ENCODE data around the gene KRT35. TPM values are rescaled to one million over a fixed set of nuclear protein-coding genes. Genes with fewer than 3 reads are reported as not detected.
"Not testable (repeated sequence)": the region's sequence is repeated elsewhere in the genome, so short reads cannot be mapped to it uniquely, and the experiment has no call there.

KRT35 gene
- total RNA-seq, 2 experiments from 2014 or later, result not detected

GRCh38 chr17:41433586-41433985 is 47.4 kb downstream of the KRT35 start:
- H3K36me3 Mint-ChIP-seq (ENCODE audit: low read depth), result no peaks in the 10 kb centered on the region
- no peak overlapping the region for H3K27ac Mint-ChIP-seq
- POLR2A ChIA-PET, result no interaction called here
- no peaks in the 10 kb centered on the region for H3K9me3 Mint-ChIP-seq (ENCODE audit: low read depth)
- intact Hi-C loops (cut with DNase I, micrococcal nuclease), result no loop called here
- H3K4me3 Mint-ChIP-seq, result no peak overlapping the region
- no peaks in the 10 kb centered on the region for H3K4me1 Mint-ChIP-seq
- ATAC-seq, result no peak
- DNase-seq, result no peak
- peaks cover 4% of the 10 kb centered on the region for H3K27me3 Mint-ChIP-seq
- CTCF ChIA-PET, result interaction anchor here (0.6 to 1.4 kb wide), 2 partner anchors 55 to 125 kb away, joined by 3 to 5 read pairs; no protein-coding TSS in a partner anchor

GRCh38 chr17:41430376-41430775 is 50.6 kb downstream of the KRT35 start:
- H3K9me3 Mint-ChIP-seq (ENCODE audit: low read depth); ATAC-seq; H3K27me3 Mint-ChIP-seq; intact Hi-C loops (cut with DNase I, micrococcal nuclease); POLR2A ChIA-PET; H3K4me1 Mint-ChIP-seq; H3K4me3 Mint-ChIP-seq; H3K36me3 Mint-ChIP-seq (ENCODE audit: low read depth); H3K27ac Mint-ChIP-seq; DNase-seq: not testable (repeated sequence)
- CTCF ChIA-PET, result interaction anchor here (0.7 kb wide), 1 partner anchor 181 kb away, joined by 3 read pairs; no protein-coding TSS in a partner anchor

GRCh38 chr17:41429667-41430066 is 51.3 kb downstream of the KRT35 start:
- H3K9me3 Mint-ChIP-seq (ENCODE audit: low read depth), result no peaks in the 10 kb centered on the region
- POLR2A ChIA-PET, result no interaction called here
- intact Hi-C loops (cut with DNase I, micrococcal nuclease), result no loop called here

GRCh38 chr17:41428591-41429291 is 52.2 kb downstream of the KRT35 start:
- DNase-seq (no peak), ATAC-seq (no peak)
- no peaks in the 10 kb centered on the region for H3K36me3 Mint-ChIP-seq (ENCODE audit: low read depth)
- no peaks in the 10 kb centered on the region for H3K9me3 Mint-ChIP-seq (ENCODE audit: low read depth)
- intact Hi-C loops (cut with DNase I, micrococcal nuclease), result no loop called here
- CTCF ChIA-PET, result no interaction called here
- peaks cover 4% of the 10 kb centered on the region for H3K27me3 Mint-ChIP-seq
- no peak overlapping the region for H3K4me3 Mint-ChIP-seq
- no peaks in the 10 kb centered on the region for H3K4me1 Mint-ChIP-seq
- POLR2A ChIA-PET, result no interaction called here
- H3K27ac Mint-ChIP-seq, result no peak overlapping the region

More at GRCh38 chr17:41429667-41430066, 51.3 kb downstream of the KRT35 start:
- Mint-ChIP-seq H3K36me3 (ENCODE audit: low read depth) (no peaks in the 10 kb centered on the region), H3K27ac (no peak overlapping the region), H3K27me3 (peaks cover 4% of the 10 kb centered on the region), H3K4me1 (no peaks in the 10 kb centered on the region), H3K4me3 (no peak overlapping the region)
- no peak for DNase-seq
- ATAC-seq, result no peak
- CTCF ChIA-PET, result interaction anchor here (0.6 kb wide), 1 partner anchor 10 kb away, joined by 3 read pairs; no protein-coding TSS in a partner anchor

Small RNAs within 50 kb of the gene (microRNA-seq; reads per million reads assigned to microRNA genes)
- gene MIR6510 (ENCODE audit: borderline replicate concordance), result not detected

Other genes with a start within 250 kb of the KRT35 start
- gene KRTAP9-3, start 248.7 kb downstream of the KRT35 start, total RNA-seq, result not detected
- gene KRTAP9-8, start 243.2 kb downstream of the KRT35 start, total RNA-seq, result not detected
- not detected for gene KRTAP9-4, start 231.5 kb downstream of the KRT35 start, total RNA-seq
- not detected for gene KRTAP9-9, start 225.8 kb downstream of the KRT35 start, total RNA-seq
- not detected for gene KRTAP9-6, start 215.8 kb downstream of the KRT35 start, total RNA-seq
- not detected for gene KRTAP9-7, start 205.5 kb downstream of the KRT35 start, total RNA-seq
- not detected for gene KRTAP29-1, start 178.3 kb downstream of the KRT35 start, total RNA-seq
- gene KRTAP16-1, start 171.8 kb downstream of the KRT35 start, total RNA-seq, result not detected
- not detected for gene KRTAP17-1, start 165.4 kb downstream of the KRT35 start, total RNA-seq
- not detected for gene KRT33A, start 130.3 kb downstream of the KRT35 start, total RNA-seq
- gene KRT33B, start 111.3 kb downstream of the KRT35 start, total RNA-seq, result not detected
- gene KRT34, start 98.8 kb downstream of the KRT35 start, total RNA-seq, result not detected
- not detected for gene KRT31, start 83.5 kb downstream of the KRT35 start, total RNA-seq
- gene KRT37, start 56.6 kb downstream of the KRT35 start, total RNA-seq, result not detected
- gene KRT38, start 40.2 kb downstream of the KRT35 start, total RNA-seq, result not detected
- gene KRT32, start 13.8 kb downstream of the KRT35 start, total RNA-seq, result not detected
- gene KRT36, start 8.8 kb upstream of the KRT35 start, total RNA-seq, result not detected
- not detected for gene KRT13, start 24.5 kb upstream of the KRT35 start, total RNA-seq
- gene KRT15, start 37.7 kb upstream of the KRT35 start, total RNA-seq, result not detected
- not detected for gene KRT19, start 47.2 kb upstream of the KRT35 start, total RNA-seq
- gene KRT9, start 90.9 kb upstream of the KRT35 start, total RNA-seq, result not detected
- gene KRT14, start 105.7 kb upstream of the KRT35 start, total RNA-seq, result not detected
- not detected for gene KRT16, start 131.6 kb upstream of the KRT35 start, total RNA-seq
- gene KRT17, start 143.4 kb upstream of the KRT35 start, total RNA-seq, result not detected
- gene EIF1, start 207.7 kb upstream of the KRT35 start, total RNA-seq, result 100 to 1,000 TPM; 869 to 977 TPM
- gene GAST, start 231.2 kb upstream of the KRT35 start, total RNA-seq, result not detected

All from activated CD4-positive, alpha-beta T cell treated with anti-CD3 and anti-CD28 coated beads for 36 hours (primary cell).